Left lung (tissue), 10 donors: Measurements from ENCODE around the gene AK9. TPM values are rescaled to one million over a fixed set of nuclear protein-coding genes. Genes with fewer than 3 reads are reported as not detected.
"Not testable (repeated sequence)": the region's sequence is repeated elsewhere in the genome, so short reads cannot be mapped to it uniquely, and the experiment has no call there.

Source experiments
- ATAC-seq: fragments of 200-7000 bp; cut with Tn5 transposase; one replicate; pipeline ENCODE4 v1.9.1; 2020; ENCODE audit warnings: moderate library complexity
- DNase-seq, 4 donors: peaks; one replicate each; pipeline ENCODE4 v3.0.0-alpha.2; 2013 to 2020
- H3K27ac ChIP-seq, 2 donors: fragments of 200-600 bp; sonication (generic) in 1 of 2; one replicate each; pipeline versions ENCODE4 v1.5.0 to v1.8.0; 2020 to 2021
- H3K27me3 ChIP-seq, 2 donors: fragments of 200-600 bp; sonication (generic) in 1 of 2; one replicate each; pipeline versions ENCODE4 v1.5.0 to v1.8.0; 2020 to 2021
- H3K36me3 ChIP-seq, 2 donors: fragments of 200-600 bp; sonication (generic) in 1 of 2; one replicate each; pipeline versions ENCODE4 v1.5.0 to v1.8.0; 2020 to 2021
- H3K4me1 ChIP-seq, 2 donors: fragments of 200-600 bp; one replicate each; pipeline ENCODE4 v1.8.0; 2021
- H3K4me3 ChIP-seq, 2 donors: fragments of 200-600 bp; sonication (generic) in 1 of 2; one replicate each; pipeline versions ENCODE4 v1.5.0 to v1.8.0; 2020 to 2021; ENCODE audit warnings: mild to moderate bottlenecking in 1 of 2
- H3K9me3 ChIP-seq, 2 donors: fragments of 200-600 bp; sonication (generic) in 1 of 2; one replicate each; pipeline versions ENCODE4 v1.5.0 to v1.8.0; 2020 to 2021
- CTCF ChIP-seq, 2 donors: fragments of 200-600 bp; sonication (generic) in 1 of 2; IDR thresholded peaks; one replicate each; pipeline versions ENCODE4 v1.5.0 to v1.8.0; 2021; ENCODE audit warnings: antibody characterized with exemption in 2 of 2
- intact Hi-C, 2 donors: fragments of 100-400 bp; cut with DNase I; formaldehyde crosslinking; loops; one replicate each; pipeline versions ENCODE4 v1.11.2 to v1.14.2; 2022
- polyA plus RNA-seq, 6 donors: library from polyadenylated mRNA; unstranded; fragments of 120-200 nt; gene quantifications; one replicate each; pipeline ENCODE4 v1.2.1, GENCODE V29; 2013; ENCODE audit not compliant: insufficient read length in 6 of 6
- total RNA-seq, 2 donors: library from RNA; stranded (reverse); fragmentation: NEBNext Ultra II Directional; extraction: Animal tissue kit (Norgen Biotek cat#: 25700); gene quantifications; one replicate each; pipeline ENCODE4 v1.2.1, GENCODE V29; 2021
- donor health status: DM: no; HTN: yes; CAD: no.
- donor health status: DM: no; HTN: no; CAD: no.

Gene AK9
- total and polyA plus RNA-seq, 8 donors: 4.6 to 18.1 (median 13.3) TPM

- Histone ChIP-seq H3K27me3 (no peaks in the 10 kb centered on the region), H3K4me3 (no peak overlapping the region), H3K36me3 (no peaks in the 10 kb centered on the region), H3K4me1 (no peaks in the 10 kb centered on the region), H3K27ac (no peak overlapping the region), H3K9me3 (no peaks in the 10 kb centered on the region)
- intact Hi-C loops: loop anchor here in 1 of 2 donors (10.0 kb wide), 1 partner anchor 531 kb away; no protein-coding TSS in a partner anchor
- peak; percentile 54 for ATAC-seq
- TF ChIP-seq CTCF (IDR thresholded peaks at IDR 0.05): no peak
- no peak for DNase-seq
Measured at GRCh38 chr6:109523478-109523877, 167.5 kb downstream of the AK9 start.

- H3K27me3 ChIP-seq: no peaks in the 10 kb centered on the region
- H3K4me1 ChIP-seq: peaks cover 0 to 6% of the 10 kb centered on the region in 2 donors
- no peak for ATAC-seq
- no peak overlapping the region for H3K4me3 ChIP-seq
- H3K36me3 ChIP-seq: no peaks in the 10 kb centered on the region
- DNase-seq: no peak
- no peaks in the 10 kb centered on the region for H3K9me3 ChIP-seq
- TF ChIP-seq CTCF (IDR thresholded peaks at IDR 0.05): no peak
- H3K27ac ChIP-seq: no peak overlapping the region
- intact Hi-C loops: loop anchor here in 1 of 2 donors (10.0 kb wide), 1 partner anchor 534 kb away; no protein-coding TSS in a partner anchor
Measured at GRCh38 chr6:109521080-109521479, 169.9 kb downstream of the AK9 start.

- not testable (repeated sequence) for H3K4me3 ChIP-seq, DNase-seq, H3K27me3 ChIP-seq, H3K36me3 ChIP-seq, H3K9me3 ChIP-seq, ATAC-seq, H3K27ac ChIP-seq
- peaks cover 0 to 13% of the 10 kb centered on the region in 2 donors for H3K4me1 ChIP-seq
- intact Hi-C loops: loop anchor here in 1 of 2 donors (10.0 kb wide), 1 partner anchor 535 kb away; no protein-coding TSS in a partner anchor
Measured at GRCh38 chr6:109519647-109520046, 171.4 kb downstream of the AK9 start.

GRCh38 chr6:109516929-109517328 is 174.1 kb downstream of the AK9 start:
- intact Hi-C loops: no loop called here
- no peak for ATAC-seq
- DNase-seq: no peak
- Histone ChIP-seq H3K9me3 (no peaks in the 10 kb centered on the region), H3K27me3 (no peaks in the 10 kb centered on the region), H3K36me3 (no peaks in the 10 kb centered on the region), H3K4me3 (no peak overlapping the region), H3K27ac (no peak overlapping the region), H3K4me1 (peaks cover 0 to 13% of the 10 kb centered on the region in 2 donors)
- no peak for TF ChIP-seq CTCF (IDR thresholded peaks at IDR 0.05)

- intact Hi-C loops: no loop called here
- no peaks in the 10 kb centered on the region for H3K27me3 ChIP-seq
- peaks cover 0 to 13% of the 10 kb centered on the region in 2 donors for H3K4me1 ChIP-seq
- H3K27ac ChIP-seq: no peak overlapping the region
- no peaks in the 10 kb centered on the region for H3K9me3 ChIP-seq
- no peaks in the 10 kb centered on the region for H3K36me3 ChIP-seq
- H3K4me3 ChIP-seq: peak overlapping the region in 1 of 2 donors; percentile 2
- DNase-seq: no peak
- no peak for TF ChIP-seq CTCF (IDR thresholded peaks at IDR 0.05)
- peak; percentile 76 for ATAC-seq
Measured at GRCh38 chr6:109515781-109516409, 175.1 kb downstream of the AK9 start.

GRCh38 chr6:109514946-109515345 is 176.1 kb downstream of the AK9 start:
- Histone ChIP-seq H3K36me3 (no peaks in the 10 kb centered on the region), H3K27me3 (no peaks in the 10 kb centered on the region), H3K4me3 (no peak overlapping the region), H3K9me3 (no peaks in the 10 kb centered on the region), H3K27ac (no peak overlapping the region), H3K4me1 (peaks cover 0 to 13% of the 10 kb centered on the region in 2 donors)
- intact Hi-C loops: no loop called here
- ATAC-seq (no peak), DNase-seq (no peak)
- no peak for TF ChIP-seq CTCF (IDR thresholded peaks at IDR 0.05)
